GM12892 (cell line): ENCODE data around the gene SMIM5.

ENCODE experiments used
- DNase-seq: peaks from one replicate; pipeline ENCODE4 v3.0.0; 2011; ENCODE audit not compliant: insufficient read length
- FAIRE-seq: peaks from 2 replicates; lab custom pipeline; 2011; peaks lifted over from hg19 to GRCh38; lab: Jason Lieb, UNC
- POLR2A ChIP-seq: IDR thresholded peaks from 2 replicates; pipeline ENCODE4 v1.6.1; 2011; ENCODE audit warnings: low read depth, low read length, control low read depth
- POLR2AphosphoS5 ChIP-seq: IDR thresholded peaks from 2 replicates; pipeline ENCODE4 v1.6.1; 2011; ENCODE audit warnings: low read depth, low read length, control low read depth
- TAF1 ChIP-seq: IDR thresholded peaks from 2 replicates; pipeline ENCODE4 v1.6.1; 2011; ENCODE audit warnings: low read depth, mild to moderate bottlenecking, control low read depth, low read length, borderline replicate concordance

The SMIM5 gene

DNA sequence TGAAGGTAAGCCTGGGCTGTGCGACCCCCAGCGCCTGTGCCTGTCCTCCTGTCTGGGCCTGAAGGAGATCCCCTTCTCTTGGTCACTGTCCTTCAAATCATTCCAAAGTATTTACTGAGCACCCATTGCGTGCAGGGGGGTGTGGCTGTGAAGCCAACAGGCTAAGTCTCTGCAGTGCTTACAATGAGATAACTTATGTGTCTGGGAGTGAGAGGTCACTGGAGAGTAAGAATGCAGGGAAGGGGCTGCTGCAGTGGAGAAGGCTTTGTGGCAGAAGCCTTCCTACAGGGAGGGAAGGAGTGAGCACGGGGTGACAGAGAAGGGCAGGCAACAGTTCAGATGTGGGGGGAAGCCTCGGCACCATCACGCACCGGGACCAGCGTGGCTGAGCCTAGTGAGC lies 11.2 kb upstream of the SMIM5 start:
- TF ChIP-seq TAF1 (no peak), POLR2AphosphoS5 (no peak), POLR2A (no peak)
- FAIRE-seq = no peak
- DNase-seq = no peak

DNA sequence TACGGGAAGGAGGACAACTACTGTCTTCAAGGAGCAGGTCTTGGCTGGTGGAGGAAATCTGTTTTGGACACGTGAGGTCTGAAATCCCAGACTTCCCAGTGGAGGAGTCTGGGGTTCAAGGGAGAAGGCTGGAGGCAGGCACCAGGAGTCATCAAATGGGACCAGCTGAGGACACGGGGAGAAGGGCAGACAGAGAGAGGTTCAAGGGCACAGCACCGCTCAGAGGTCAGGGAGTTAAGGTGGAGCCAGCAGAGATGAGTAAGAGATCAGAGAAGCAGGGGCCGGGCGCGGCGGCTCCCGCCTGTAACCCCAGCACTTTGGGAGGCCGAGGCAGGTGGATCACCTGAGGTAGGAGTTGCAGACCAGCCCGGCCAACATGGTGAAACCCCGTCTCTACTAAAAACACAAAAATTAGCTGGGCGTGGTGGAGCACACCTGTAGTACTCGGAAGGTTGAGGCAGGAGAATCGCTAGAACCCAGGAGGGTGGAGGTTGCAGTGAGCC lies 10.4 kb upstream of the SMIM5 start:
- TF ChIP-seq POLR2A (no peak), POLR2AphosphoS5 (no peak), TAF1 (no peak)

DNA sequence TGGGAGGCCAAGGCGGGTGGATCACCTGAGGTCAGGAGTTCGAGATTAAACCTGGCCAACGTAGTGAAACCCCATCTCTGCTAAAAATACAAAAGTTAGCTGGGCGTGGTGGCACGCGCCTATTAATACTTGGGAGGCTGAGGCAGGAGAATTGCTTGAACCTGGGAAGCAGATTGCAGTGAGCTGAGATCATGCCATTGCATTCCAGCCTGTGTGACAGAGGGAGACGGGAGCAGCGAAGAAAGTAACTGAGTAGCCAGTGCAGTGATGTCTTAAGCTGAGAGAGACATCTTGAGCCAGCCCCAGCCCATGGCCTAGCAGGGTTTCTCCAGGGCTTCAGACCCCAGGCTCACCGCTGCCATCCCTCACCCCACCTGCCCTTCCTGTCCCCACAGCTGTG lies 9.8 kb upstream of the SMIM5 start:
- no peak for FAIRE-seq
- no peak for TF ChIP-seq POLR2AphosphoS5
- TF ChIP-seq TAF1 = no peak
- no peak for TF ChIP-seq POLR2A
- no peak for DNase-seq

More for the DNA sequence above, 10.4 kb upstream of the SMIM5 start:
- FAIRE-seq (no peak), DNase-seq (no peak)

DNA sequence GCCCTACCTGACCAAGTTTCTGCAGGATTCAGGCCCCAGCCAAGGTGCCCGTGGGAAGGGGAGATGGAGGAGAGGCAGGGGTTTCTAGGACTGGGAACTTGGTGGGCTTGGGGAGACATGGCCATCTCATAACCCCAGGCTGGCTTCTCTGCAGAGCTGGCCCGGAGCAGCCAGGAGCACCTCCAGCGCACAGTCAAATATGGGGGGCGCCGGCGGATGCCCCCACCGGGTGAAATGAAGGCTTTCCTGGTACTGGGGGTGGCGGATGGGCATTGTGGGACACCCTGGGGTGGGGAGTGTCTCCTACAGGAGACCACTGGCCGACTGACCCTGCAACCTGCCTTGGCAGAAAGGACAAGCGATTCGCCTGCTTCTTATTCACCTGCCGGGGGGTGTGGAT lies 9.2 kb upstream of the SMIM5 start:
- no peak for FAIRE-seq
- no peak for TF ChIP-seq TAF1
- no peak for TF ChIP-seq POLR2AphosphoS5
- no peak for TF ChIP-seq POLR2A
- DNase-seq = no peak

DNA sequence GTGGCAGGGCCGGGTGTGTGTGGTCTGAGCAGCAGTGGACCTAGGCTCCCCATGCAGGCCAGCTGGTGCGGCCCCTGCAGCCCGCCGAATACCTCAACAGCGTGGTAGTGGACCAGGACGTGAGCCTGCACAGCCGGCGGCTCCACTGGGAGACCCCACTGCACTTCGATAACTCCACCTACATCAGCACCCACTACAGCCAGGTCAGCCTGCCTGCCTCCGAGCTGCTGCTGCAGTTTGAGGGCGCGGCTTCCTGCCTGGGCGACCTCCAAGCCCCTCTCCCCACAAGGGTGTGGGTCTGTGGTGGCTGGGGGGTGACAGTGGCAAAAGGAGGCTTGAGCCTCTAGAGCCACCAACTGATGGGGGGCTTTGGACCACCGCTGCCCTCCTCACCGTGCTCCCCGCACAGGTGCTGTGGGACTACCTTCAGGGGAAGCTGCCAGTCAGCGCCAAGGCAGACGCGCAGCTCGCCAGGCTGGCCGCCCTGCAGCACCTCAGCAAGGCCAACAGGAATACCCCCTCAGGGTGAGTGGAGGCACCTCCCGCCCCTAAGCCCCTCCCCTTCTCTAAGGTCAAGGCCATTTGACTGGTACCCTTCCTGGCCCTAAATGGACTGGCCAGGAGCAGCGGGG lies 8.4 kb upstream of the SMIM5 start:
- TF ChIP-seq POLR2AphosphoS5 (no peak), TAF1 (no peak), POLR2A (no peak)
- DNase-seq = no peak
- no peak for FAIRE-seq

DNA sequence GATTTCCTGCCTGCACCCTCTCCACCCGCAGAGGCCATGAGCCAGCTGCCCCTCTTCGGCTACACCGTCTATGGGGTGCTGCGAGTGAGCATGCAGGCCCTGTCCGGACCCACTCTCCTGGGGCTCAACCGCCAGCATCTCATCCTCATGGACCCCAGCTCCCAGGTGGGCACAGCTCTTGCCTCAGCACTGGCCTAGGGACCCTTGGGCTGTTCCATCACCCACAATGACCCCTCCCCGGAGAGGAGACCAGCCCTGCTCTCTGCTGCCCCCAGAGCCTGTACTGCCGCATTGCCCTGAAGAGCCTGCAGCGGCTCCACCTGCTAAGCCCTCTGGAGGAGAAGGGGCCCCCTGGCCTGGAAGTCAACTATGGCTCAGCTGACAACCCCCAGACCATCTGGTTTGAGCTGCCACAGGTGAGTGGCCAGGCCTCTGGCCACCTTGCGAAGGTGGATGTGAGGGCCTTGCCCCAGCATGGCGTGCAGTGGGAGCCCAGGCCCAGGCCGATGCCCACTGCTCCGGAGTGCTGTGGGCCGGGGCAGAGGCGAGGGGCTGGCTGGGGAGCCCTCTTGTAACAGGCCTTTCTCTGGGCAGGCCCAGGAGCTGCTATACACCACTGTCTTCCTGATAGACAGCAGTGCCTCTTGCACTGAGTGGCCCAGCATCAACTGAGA lies 7.3 kb upstream of the SMIM5 start:
- FAIRE-seq (peak; percentile 42), DNase-seq (peak; percentile 74)
- TF ChIP-seq POLR2A (no peak), POLR2AphosphoS5 (no peak), TAF1 (no peak)

DNA sequence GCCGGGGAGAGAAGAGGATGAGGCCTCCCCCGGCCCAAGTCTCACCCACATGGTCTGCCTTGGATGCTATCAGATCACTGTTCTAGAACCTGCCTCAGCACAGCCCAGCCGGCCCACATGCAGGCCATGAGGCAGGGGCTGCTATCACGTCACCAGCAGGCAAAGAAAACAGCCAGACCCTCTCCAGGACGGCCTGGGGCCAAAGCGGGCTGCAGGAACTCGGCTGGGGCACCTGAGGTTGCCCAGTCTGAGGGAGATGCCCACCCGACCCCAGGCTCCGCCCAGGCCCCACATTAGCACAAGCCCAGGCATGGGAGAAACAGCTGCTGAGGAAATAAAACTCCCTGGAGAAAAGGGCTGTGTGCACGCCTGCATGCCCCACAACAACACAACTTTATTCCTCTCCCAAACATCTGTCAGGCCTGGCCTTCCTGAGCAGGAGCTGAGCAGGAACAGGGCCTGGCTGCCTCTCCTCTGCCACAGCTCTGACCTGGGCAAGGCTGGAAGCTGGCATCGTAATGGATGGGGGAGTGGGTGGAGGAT lies 6.7 kb upstream of the SMIM5 start:
- no peak for DNase-seq
- TF ChIP-seq POLR2AphosphoS5 = no peak
- no peak for TF ChIP-seq TAF1
- no peak for TF ChIP-seq POLR2A
- FAIRE-seq = no peak

DNA sequence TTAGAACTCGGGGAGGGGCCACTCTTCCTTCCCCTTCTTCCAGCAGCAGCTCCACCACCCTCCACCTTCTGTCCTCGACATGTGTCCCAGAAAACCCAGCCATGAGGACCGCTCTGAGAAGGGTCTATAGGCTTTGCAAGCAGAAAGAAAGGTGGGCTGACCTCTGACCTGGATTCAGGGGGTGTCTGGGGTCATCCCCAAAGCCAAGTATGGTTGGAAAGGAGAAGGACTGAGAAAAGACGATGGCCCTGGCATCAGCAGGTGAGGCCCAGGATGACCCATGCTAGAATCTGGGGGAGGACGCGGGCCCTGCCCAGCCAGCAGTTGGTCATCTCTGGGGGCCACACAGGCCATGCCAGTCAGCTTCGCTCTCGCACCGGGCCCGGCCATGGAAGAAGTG lies 6.1 kb upstream of the SMIM5 start:
- DNase-seq (no peak), FAIRE-seq (no peak)
- no peak for TF ChIP-seq TAF1
- no peak for TF ChIP-seq POLR2A
- no peak for TF ChIP-seq POLR2AphosphoS5

DNA sequence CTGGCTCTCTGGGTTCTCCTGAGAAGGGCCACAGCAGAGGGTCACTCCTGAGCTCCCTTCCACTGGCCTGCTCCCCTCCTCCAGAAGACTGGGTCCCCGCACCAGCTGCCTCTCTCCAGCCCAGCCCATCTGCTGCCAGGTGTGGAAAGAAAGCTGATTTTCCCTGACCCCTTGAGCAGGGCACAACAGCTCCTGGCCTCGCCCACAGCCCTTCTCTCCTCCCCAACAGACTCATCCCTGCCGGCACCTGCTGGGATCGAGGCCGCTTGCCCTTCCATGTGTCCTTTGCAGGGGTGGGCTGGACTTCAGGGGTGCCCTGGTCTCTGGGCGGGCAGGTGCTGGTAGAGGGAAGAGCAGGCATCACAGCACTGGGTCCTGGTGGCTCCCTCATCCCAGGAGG lies 4.8 kb upstream of the SMIM5 start:
- TF ChIP-seq POLR2A = no peak
- TF ChIP-seq POLR2AphosphoS5 = no peak
- no peak for TF ChIP-seq TAF1
- FAIRE-seq = no peak
- no peak for DNase-seq

DNA sequence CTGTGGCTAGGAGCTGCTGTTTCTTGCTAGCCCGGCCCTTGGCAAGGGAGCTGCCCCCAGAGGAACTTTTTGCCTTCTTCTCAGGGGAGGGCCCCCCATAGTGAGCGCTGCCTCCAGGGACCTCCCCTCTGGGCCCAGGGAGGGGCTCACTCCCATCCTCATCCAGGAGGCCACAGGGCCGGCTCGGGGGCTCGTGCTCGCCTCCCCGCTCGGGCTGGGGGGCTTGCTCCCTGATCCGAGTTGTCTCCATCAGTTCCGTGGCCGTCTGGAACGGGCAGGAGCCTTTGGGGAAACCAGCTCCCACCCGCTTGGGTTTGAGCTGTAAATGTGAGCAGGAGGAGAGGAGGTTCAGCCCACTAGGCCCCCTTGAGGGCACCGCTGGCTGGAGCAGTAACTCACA lies 4.1 kb upstream of the SMIM5 start:
- DNase-seq (no peak), FAIRE-seq (no peak)
- TF ChIP-seq POLR2A (no peak), TAF1 (no peak)

DNA sequence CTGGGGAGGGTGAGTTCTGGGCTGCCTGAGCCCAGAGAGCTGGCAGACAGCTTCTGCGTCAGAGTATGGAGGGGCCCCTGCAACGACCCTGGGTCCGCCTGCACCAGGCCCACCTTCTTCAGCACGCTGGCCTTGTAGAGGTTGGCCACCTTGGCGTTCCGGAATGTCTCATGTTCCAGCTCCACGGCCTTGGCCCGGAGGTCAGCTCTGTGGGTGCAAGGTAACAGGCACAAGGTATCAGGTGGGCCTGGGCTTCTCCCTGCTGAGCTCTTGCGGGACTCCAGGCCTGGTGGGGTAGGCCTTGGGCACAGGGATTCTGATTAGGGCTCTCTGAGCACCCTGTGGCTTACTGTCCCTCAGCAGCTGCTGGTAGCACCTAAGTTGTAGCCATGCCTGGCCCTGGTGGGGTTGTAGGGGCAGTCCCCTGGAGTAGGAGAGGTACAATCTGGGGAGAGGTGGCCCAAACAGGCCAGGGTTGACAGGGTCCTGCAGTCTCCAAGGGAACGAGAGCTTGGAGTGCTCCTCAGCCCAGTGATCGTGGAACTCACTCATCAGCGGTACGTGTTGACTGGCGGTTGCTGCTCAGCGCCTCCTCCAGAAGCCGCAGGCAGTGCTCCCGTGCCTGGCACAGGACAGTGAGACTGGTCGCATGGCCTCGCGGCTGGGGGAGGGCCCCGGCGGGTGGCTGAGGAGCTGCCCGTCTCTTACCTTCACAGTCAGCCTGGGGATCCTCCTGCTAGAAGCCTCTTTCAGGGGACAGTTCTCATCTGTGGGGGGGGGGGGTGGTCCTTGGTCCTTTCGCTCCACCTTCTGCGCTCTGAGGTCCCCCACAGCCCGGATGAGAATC lies 2.9 kb upstream of the SMIM5 start:
- TF ChIP-seq POLR2AphosphoS5 = no peak
- TF ChIP-seq POLR2A = no peak
- no peak for TF ChIP-seq TAF1
- FAIRE-seq (no peak), DNase-seq (no peak)

DNA sequence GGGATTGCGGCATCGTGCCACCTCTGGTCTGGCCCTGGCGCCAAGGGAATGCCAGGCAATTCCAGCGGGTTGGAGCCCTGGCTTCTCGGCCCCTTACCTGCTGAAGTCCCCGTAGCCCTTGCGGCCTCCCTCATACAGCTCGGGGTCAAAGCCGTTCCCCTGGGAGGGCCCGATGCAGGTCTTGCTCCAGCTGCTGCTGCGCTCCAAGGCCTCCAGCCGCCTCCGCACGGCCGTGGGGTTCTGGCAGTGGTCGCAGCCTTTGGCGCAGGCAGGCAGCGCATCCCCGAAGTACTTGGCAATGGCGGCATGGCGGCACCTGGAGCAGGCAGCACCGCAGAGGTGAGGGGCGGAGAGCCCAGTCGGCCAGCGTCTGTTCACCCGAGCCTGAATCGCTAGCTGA lies 1.9 kb upstream of the SMIM5 start:
- no peak for DNase-seq
- no peak for TF ChIP-seq TAF1
- TF ChIP-seq POLR2A = no peak
- no peak for TF ChIP-seq POLR2AphosphoS5
- no peak for FAIRE-seq
